Effector CD8-positive, alpha-beta T cell (primary cell): ENCODE data around the gene TRIM38.
"Not testable (repeated sequence)": the region's sequence is repeated elsewhere in the genome, so short reads cannot be mapped to it uniquely, and the experiment has no call there.

Source experiments
- DNase-seq: peaks from one replicate; lab custom pipeline; 2025; lab: John Stamatoyannopoulos, UW
- total RNA-seq, 4 experiments: gene quantifications; one replicate each; lab custom pipeline; 2026; lab: John Stamatoyannopoulos, UW

The TRIM38 gene, protein sequence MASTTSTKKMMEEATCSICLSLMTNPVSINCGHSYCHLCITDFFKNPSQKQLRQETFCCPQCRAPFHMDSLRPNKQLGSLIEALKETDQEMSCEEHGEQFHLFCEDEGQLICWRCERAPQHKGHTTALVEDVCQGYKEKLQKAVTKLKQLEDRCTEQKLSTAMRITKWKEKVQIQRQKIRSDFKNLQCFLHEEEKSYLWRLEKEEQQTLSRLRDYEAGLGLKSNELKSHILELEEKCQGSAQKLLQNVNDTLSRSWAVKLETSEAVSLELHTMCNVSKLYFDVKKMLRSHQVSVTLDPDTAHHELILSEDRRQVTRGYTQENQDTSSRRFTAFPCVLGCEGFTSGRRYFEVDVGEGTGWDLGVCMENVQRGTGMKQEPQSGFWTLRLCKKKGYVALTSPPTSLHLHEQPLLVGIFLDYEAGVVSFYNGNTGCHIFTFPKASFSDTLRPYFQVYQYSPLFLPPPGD
- total RNA-seq: 111 to 153 (median 121) reads per million in 4 experiments

- peak; percentile 59 for DNase-seq
These were observed at the start of gene TRIM38 for GRCh38 chr6:25962149-25963127. Gene TRIM38, plus strand, starts transcription at chr6:25962802. Its CDS starts 3,721 bp downstream, at chr6:25966523.

DNA sequence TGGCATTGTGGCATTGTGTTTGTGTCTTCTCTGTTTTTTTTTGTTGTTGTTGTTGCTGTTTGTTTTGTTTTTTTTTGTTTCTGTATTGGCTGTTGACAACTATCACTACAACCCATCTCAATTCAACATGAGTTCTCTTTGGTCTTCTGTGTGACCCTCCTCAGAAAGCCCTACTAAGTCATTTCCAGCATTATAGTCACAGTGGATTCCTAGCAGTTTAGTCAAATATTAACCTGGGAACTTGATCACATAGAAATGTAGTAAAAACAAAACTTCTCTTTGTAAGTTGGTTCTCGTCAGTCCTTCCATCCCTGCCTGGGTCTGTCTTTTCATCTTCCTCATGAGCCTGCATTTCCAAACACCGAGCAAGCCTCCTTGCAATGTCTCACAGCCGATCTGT is 48.9 kb upstream of the TRIM38 start:
- DNase-seq: no peak

GRCh38 chr6:25916330-25916729 is 46.3 kb upstream of the TRIM38 start:
- DNase-seq: no peak

- no peak for DNase-seq
These were observed 45.7 kb upstream of the TRIM38 start for GRCh38 chr6:25916789-25917490.

GRCh38 chr6:25918083-25918683 is 44.4 kb upstream of the TRIM38 start:
- no peak for DNase-seq

DNA sequence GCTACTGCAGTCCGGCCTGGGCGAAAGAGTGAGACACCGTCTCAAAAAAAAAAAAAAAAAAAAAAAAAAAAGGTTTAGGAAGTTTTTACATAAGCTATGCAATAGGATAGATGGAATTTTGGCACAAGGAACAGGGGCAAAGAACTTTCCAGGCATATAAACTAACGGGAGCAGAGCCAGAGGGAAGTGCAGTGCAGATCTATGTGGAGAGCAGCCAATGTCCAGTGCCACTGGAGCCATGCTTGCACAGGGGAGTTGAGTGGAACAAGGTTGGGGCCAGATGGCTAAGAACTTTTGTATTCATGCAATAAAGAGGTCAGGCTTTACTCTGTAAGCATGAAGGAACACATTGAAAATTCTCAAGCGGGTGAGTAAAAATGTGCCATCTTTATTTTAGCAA is 42.9 kb upstream of the TRIM38 start:
- DNase-seq: no peak

DNA sequence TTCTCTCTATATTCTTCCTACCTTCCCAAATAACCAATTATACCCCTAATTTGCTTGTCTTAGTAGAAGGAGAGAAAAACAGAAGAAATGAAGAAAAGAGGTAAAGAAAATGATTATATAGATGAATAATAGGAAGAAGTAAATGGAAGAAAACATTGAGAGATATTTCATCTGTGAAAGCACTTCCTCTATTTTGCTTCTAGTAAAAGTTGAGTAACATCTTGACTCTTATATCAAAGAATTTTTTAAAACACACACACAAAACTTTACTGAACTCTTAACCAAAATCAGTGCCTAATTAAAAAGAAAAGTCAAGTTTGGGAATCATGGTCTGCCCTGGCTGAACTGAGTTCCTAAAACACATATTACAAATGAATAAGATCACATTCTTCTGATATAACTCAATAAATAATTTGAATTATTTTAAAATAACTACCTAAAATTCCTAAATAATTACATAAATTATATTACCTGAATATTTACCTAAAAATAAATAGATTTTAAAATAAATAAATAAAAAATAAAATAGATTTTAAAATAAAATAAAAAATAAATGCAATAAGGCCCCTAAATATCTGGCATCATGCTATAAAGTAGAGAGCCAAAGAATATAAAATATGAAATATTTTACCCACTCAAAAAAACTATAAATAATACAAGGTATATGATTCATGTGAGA is 40.9 kb upstream of the TRIM38 start:
- no peak for DNase-seq

- DNase-seq: no peak
These were observed 40.3 kb upstream of the TRIM38 start for GRCh38 chr6:25922301-25922700.

- DNase-seq: no peak
These were observed 36.7 kb upstream of the TRIM38 start for GRCh38 chr6:25925876-25926275.

GRCh38 chr6:25927178-25927577 is 35.4 kb upstream of the TRIM38 start:
- DNase-seq: no peak

DNA sequence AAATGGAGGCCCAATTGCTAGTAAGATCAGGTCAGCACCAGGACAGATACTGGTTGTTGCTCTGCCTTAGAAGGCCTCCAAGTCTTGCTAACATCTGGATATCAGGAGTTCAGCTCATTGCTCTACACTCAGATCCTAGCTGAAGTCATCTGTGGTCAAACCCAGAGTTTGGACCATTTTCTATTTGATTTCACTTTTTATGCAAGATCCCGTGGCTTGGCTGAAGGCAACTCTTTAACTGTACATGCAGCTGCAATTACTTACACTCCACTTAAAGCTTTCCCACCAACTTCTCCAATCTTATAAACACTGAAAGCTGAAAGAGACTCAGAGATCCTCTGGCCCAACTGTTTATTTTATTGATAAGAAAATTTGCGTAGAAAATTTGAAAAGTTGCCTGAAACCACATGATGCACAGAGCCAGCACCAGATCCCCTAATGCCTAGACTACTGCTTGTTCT is 34.8 kb upstream of the TRIM38 start:
- DNase-seq: no peak

- no peak for DNase-seq
These were observed 33.9 kb upstream of the TRIM38 start for GRCh38 chr6:25928562-25929324.

DNA sequence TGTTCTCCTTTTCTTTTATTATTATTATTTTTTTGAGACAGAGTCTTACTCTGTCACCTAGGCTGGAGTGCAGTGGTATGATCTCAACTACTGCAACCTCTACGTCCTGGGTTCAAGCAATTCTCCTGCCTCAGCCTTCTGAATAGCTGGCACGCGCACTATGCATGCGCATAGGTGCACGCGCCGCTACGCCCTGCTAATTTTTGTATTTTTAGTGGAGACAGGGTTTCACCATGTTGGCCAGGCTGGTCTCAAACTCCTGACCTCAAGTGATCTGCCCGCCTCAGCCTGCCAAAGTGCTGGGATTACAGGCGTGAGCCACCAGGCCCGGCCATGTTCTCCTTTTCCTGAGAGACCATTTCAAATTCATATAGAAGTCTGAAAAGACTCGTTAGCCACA is 32.8 kb upstream of the TRIM38 start:
- DNase-seq: not testable (repeated sequence)

DNA sequence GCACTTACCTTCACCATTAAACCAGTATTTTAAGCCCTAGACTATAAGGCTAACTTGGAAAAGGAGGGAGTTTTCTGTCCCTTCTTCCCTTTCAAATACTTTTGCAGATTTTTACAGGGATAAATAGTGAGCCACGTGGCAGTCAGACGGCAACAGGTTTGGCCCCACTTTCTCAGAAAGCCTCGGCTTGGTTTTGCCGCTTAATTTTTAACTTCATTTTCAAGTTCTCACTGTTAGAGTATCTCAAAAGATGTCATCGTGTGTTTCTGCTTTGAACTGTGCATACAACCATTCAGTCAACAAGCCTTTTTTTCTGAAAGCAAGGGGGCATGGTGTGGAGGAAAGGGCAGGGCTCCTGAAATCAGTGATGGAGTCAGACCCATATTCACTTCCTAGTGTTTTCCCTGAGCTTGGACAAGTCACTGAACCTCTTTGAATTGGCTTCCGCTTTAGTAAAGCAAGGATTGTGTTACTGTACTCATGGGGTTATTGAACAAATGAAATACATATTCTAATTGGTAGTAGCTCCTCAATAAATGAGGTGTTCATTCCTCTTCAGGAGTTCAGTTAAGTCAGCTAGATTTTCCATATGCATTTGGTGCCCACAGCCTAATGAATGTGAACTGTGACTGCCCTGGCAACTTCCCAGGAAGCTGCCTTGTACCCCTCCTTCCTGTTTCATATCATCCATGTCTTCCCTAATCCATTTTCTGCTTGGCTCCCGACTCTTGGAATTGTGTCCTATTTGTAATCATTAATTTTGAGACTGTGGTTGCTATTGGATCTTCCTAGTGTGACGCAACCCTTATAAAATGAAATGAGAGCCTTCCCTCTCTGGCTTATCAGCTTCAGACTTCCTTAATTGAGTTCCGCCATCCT is 31.8 kb upstream of the TRIM38 start, which contains the start of gene SLC17A2:
Gene SLC17A2 (minus strand): TSS at position 160 of the 879 bp plus-strand sequence. CDS start 4,895 bp downstream, outside the sequence.
- no peak for DNase-seq

- no peak for DNase-seq
These were observed 31.2 kb upstream of the TRIM38 start for GRCh38 chr6:25931411-25931709.

DNA sequence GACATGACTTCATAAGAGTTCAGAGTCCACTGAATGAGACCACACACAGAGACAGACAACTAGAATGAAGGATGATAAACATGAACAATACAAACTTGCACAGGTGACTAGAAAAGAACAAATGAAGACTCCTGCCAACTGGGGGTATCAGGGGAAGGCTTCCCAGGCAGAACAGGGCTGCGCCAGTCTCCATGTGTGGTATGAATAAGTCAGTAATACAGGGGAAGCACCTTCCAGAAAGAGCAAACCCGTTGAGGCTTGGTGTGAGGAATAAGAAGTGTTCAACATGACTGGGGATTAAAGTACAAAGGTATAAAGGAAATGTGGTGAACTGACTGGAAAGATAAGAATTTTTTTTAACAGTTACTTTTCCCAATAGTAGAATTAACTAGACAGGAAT is 28.4 kb upstream of the TRIM38 start:
- DNase-seq: no peak

GRCh38 chr6:25934735-25935313 is 27.8 kb upstream of the TRIM38 start:
- no peak for DNase-seq

DNA sequence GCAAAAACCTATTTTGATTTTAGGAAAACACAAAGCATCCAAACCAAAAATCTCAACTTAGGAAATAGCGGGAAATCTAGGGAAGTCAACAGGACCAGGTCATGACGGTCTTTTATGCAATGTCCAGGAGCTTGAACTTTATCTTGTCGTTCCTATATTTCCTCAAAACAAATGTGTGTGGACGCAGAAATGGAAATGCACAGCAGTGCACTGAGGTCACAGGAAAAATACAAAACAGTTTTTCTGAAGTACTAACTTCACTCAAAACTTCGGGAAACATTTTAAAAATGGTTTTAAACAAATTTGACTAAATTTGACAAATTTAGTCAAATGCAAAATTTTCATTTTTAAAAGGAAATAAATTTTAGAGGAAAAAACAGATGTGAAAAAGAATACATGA is 26.6 kb upstream of the TRIM38 start:
- DNase-seq: no peak

DNA sequence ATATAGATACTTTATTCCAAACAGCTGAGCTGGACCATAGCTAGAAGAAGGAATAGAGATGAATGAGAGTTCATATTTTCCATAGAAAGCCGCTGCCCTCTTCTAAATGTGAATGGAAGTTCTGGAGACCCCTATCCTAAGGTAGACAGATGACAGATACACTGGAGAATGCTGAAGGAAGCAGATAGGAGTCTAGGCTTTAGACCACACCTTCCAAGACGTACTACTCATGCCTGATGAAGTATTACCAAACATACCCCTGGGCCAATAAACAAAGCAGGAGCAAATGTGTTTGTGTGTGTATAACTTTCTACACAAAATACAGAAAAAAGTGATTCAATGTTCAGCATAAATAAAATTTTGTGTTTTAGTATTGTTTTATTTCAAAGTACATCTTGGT is 23.0 kb upstream of the TRIM38 start:
- no peak for DNase-seq
